Measurements from ENCODE around the gene WDR19.

GRCh38 chr4:39231660-39232059, 49.3 kb downstream of the WDR19 start:
- no peak for TF ChIP-seq CTCF (IDR thresholded peaks at IDR 0.05; ENCODE audit: low read length)
- TF ChIP-seq EZH2 (IDR thresholded peaks at IDR 0.05; ENCODE audit: borderline replicate concordance, low read length) = no peak
